GM12878 (cell line): ENCODE results near the gene SURF6. TPM values are rescaled to one million over a fixed set of nuclear protein-coding genes. Genes with fewer than 3 reads are reported as not detected.

Experiments
- ATAC-seq: fragments of 200-7000 bp; cut with Tn5 transposase; 3 replicates; pipeline ENCODE4 v1.9.1; 2020; ENCODE audit warnings: mild to moderate bottlenecking, moderate library complexity
- BruUV-seq: library from RNA; stranded (reverse); fragments of 400-500 nt; replicated peaks from 2 replicates; lab custom pipeline; 2021; lab: Mats Ljungman, UMichigan
- CTCF ChIA-PET: fragments of 300-600 bp; sonication (Branson Sonifier 250); formaldehyde crosslinking; extraction: SDS; loops from one replicate; lab custom pipeline; 2021; ENCODE audit warnings: inconsistent platforms; lab: Yijun Ruan, JAX
- POLR2A ChIA-PET: fragments of 350-600 bp; formaldehyde crosslinking; extraction: SDS; loops from one replicate; lab custom pipeline; 2021; ENCODE audit warnings: inconsistent platforms; lab: Charles Lee
- RAD21 ChIA-PET: fragments of 300-600 bp; sonication (Branson Sonifier 250); formaldehyde crosslinking; loops from one replicate; lab custom pipeline; 2023; ENCODE audit warnings: antibody characterized with exemption; ENCODE audit not compliant: unreplicated experiment; lab: Charles Lee
- SMC1A ChIA-PET: fragments of 300-600 bp; sonication (Branson Sonifier 250); formaldehyde crosslinking; loops from one replicate; lab custom pipeline; 2023; ENCODE audit not compliant: unreplicated experiment, uncharacterized antibody; lab: Charles Lee
- DNase-seq: peaks from one replicate; pipeline ENCODE4 v3.0.0-alpha.2; 2011; ENCODE audit warnings: low read depth, low spot score
- FAIRE-seq: peaks from 3 replicates; lab custom pipeline; 2011; peaks lifted over from hg19 to GRCh38; lab: Jason Lieb, UNC
- H2AFZ ChIP-seq: 2 replicates; pipeline ENCODE4 v1.6.0; 2011; ENCODE audit warnings: low read depth, low read length, control low read depth; ENCODE audit not compliant: control insufficient read depth
- H3K27ac ChIP-seq: 2 replicates; pipeline ENCODE4 v1.5.1; 2011; ENCODE audit warnings: control low read depth; ENCODE audit not compliant: control insufficient read depth, insufficient read depth
- H3K27me3 ChIP-seq, 2 experiments: replicated peaks in 1 of 2; 2 replicates each; pipeline versions ENCODE4 v1.6.0 to v1.6.1; 2011; ENCODE audit warnings: low read length in 1 of 2; ENCODE audit not compliant: control insufficient read depth in 2 of 2, insufficient read depth in 2 of 2
- H3K36me3 ChIP-seq, 2 experiments: 2 replicates each; pipeline ENCODE4 v1.5.1; 2011; ENCODE audit warnings: low read length in 1 of 2; ENCODE audit not compliant: control insufficient read depth in 2 of 2, insufficient read depth in 2 of 2
- H3K4me1 ChIP-seq: 2 replicates; pipeline ENCODE4 v1.6.1; 2011; ENCODE audit warnings: mild to moderate bottlenecking, low read length, moderate library complexity, mixed read lengths; ENCODE audit not compliant: control insufficient read depth, insufficient read depth
- H3K4me2 ChIP-seq: 2 replicates; pipeline ENCODE4 v1.6.0; 2011; ENCODE audit warnings: control low read depth; ENCODE audit not compliant: control insufficient read depth, insufficient read depth
- H3K4me3 ChIP-seq: fragments of 200-600 bp; sonication (generic); 2 replicates; pipeline ENCODE4 v1.5.1; 2016
- H3K79me2 ChIP-seq: 2 replicates; pipeline ENCODE4 v1.6.0; 2011; ENCODE audit warnings: low read length; ENCODE audit not compliant: control insufficient read depth, insufficient read depth
- H3K9ac ChIP-seq: 2 replicates; pipeline ENCODE4 v1.8.0; 2011; ENCODE audit warnings: low read length, control low read depth, mixed read lengths; ENCODE audit not compliant: control insufficient read depth, insufficient read depth
- H3K9me3 ChIP-seq: replicated peaks from 3 replicates; pipeline ENCODE4 v1.5.1; 2011; ENCODE audit warnings: mild to moderate bottlenecking, low read length; ENCODE audit not compliant: control insufficient read depth, insufficient read depth
- H4K20me1 ChIP-seq: 2 replicates; pipeline ENCODE4 v1.6.0; 2011; ENCODE audit not compliant: control insufficient read depth, insufficient read depth
- BCL3 ChIP-seq: IDR thresholded peaks from 2 replicates; pipeline ENCODE4 v1.6.1; 2011; ENCODE audit warnings: borderline replicate concordance, low read depth, mild to moderate bottlenecking, moderate library complexity, low read length; ENCODE audit not compliant: insufficient read depth, poor library complexity, severe bottlenecking
- CUX1 ChIP-seq: IDR thresholded peaks from 2 replicates; pipeline ENCODE4 v1.6.1; 2012; ENCODE audit warnings: improper control_type of control experiment, low read depth, low read length; ENCODE audit not compliant: insufficient replicate concordance
- KLF5 ChIP-seq: fragments of 450-650 bp; IDR thresholded peaks from 2 replicates; pipeline ENCODE4 v1.6.1; 2014; ENCODE audit warnings: mild to moderate bottlenecking; ENCODE audit not compliant: partially characterized antibody
- MXI1 ChIP-seq: fragments of 150-350 bp; IDR thresholded peaks from 2 replicates; pipeline ENCODE4 v1.6.1; 2011; ENCODE audit warnings: low read depth, mild to moderate bottlenecking, inconsistent platforms, low read length, improper control_type of control experiment
- NFXL1 ChIP-seq: fragments of 450-650 bp; IDR thresholded peaks from 2 replicates; pipeline ENCODE4 v1.6.1; 2017; ENCODE audit warnings: antibody characterized with exemption, mild to moderate bottlenecking, borderline replicate concordance
- PBX3 ChIP-seq: IDR thresholded peaks from 2 replicates; pipeline ENCODE4 v1.6.1; 2011; ENCODE audit warnings: mild to moderate bottlenecking, low read depth, low read length, moderate library complexity; ENCODE audit not compliant: insufficient replicate concordance
- PML ChIP-seq: IDR thresholded peaks from 2 replicates; pipeline ENCODE4 v1.6.1; 2012; ENCODE audit warnings: low read length, inconsistent platforms
- RAD51 ChIP-seq: fragments of 450-650 bp; IDR thresholded peaks from 2 replicates; pipeline ENCODE4 v1.6.1; 2016; ENCODE audit warnings: moderate library complexity, mild to moderate bottlenecking, inconsistent platforms
- RELA ChIP-seq: fragments of 450-650 bp; IDR thresholded peaks from 2 replicates; pipeline ENCODE4 v1.8.0; 2014; ENCODE audit warnings: borderline replicate concordance; ENCODE audit not compliant: partially characterized antibody
- TBL1XR1 ChIP-seq: IDR thresholded peaks from 2 replicates; pipeline ENCODE4 v1.6.1; 2012; ENCODE audit warnings: low read depth, low read length, improper control_type of control experiment
- YY1 ChIP-seq: IDR thresholded peaks from 2 replicates; pipeline ENCODE4 v1.6.1; 2011; ENCODE audit warnings: low read depth, mild to moderate bottlenecking, low read length
- ZNF622 ChIP-seq: fragments of 450-650 bp; IDR thresholded peaks from 2 replicates; pipeline ENCODE4 v1.6.1; 2017; ENCODE audit warnings: mild to moderate bottlenecking, inconsistent platforms
- ZSCAN29 ChIP-seq: fragments of 450-650 bp; IDR thresholded peaks from 2 replicates; pipeline ENCODE4 v1.6.1; 2017; ENCODE audit warnings: mild to moderate bottlenecking, moderate library complexity
- WGBS: methylation state at CpG from one replicate; pipeline ENCODE4 v1.1.6; 2016; ENCODE audit warnings: low lambda C conversion rate; ENCODE audit not compliant: insufficient replicate concordance, insufficient coverage; ENCODE audit errors: missing lambda C conversion rate; 5-methylcytosine and 5-hydroxymethylcytosine counted together
- in situ Hi-C: fragments of 300-500 bp; cut with MboI; formaldehyde crosslinking; loops from 9 replicates; pipeline ENCODE4 v1.14.3; 2018; ENCODE audit warnings: mixed read lengths
- intact Hi-C: fragments of 100-400 bp; cut with micrococcal nuclease; formaldehyde crosslinking; loops from one replicate; pipeline ENCODE4 v1.14.2; 2022; ENCODE audit not compliant: unreplicated experiment
- polyA plus RNA-seq, 11 experiments: library from polyadenylated mRNA; depleted of rRNA in 4 of 11; unstranded in 6 of 11; stranded (reverse) in 5 of 11; fragments of >200 nt; fragmentation: Nextera tagmentation in 4 of 11; fragmentation: Illumina TruSeq in 1 of 11; extraction: Ambion mirVana in 4 of 11; extraction: Trizol in 1 of 11; gene quantifications; 1 replicate in 1 of 11; 2 replicates in 10 of 11; pipeline versions ENCODE4 v1.2.1 to v1.2.3, GENCODE V29; 2011 to 2016; ENCODE audit warnings: inconsistent platforms in 2 of 11, missing spikeins in 2 of 11, low read depth in 1 of 11
- total RNA-seq, 4 experiments: library from RNA; depleted of rRNA in 3 of 4; stranded (reverse); fragments of >200 nt in 3 of 4; fragmentation: Illumina TruSeq in 1 of 4; extraction: Trizol in 1 of 4; gene quantifications; 2 replicates each; pipeline versions ENCODE4 v1.2.1 to v1.2.3, GENCODE V29; 2013 to 2021

The SURF6 gene
- total and polyA plus RNA-seq, 10 of the 15 experiments (the other 5 are each of a cell fraction or from before 2014, with no cell fraction given): 2.2 to 27.2 (median 15.1) TPM

GRCh38 chr9:133347515-133347984 lies 11.6 kb upstream of the SURF6 start (continued):
- TF ChIP-seq MXI1 (peak; percentile 65; the same call in 1 of the 2 replicates), PML (no peak), YY1 (0 out of 2 replicates have a peak, but pooled peaks have one; percentile 14)

GRCh38 chr9:133346021-133346785 lies 10.2 kb upstream of the SURF6 start:
- ChIA-PET RAD21 (no interaction called here), CTCF (interaction anchor here (0.8 to 0.9 kb wide), 2 partner anchors 9 to 12 kb away, joined by 3 read pairs; no protein-coding TSS in a partner anchor), SMC1A (no interaction called here), POLR2A (interaction anchor here (1.1 kb wide), 1 partner anchor 10 kb away, joined by 3 read pairs; the partner anchor contains the start of genes SURF1 and SURF2)
- FAIRE-seq: no peak
- in situ Hi-C loops: no loop called here
- Histone ChIP-seq H2AFZ (no peak overlapping the region), H3K79me2 (peaks cover 47% of the 10 kb centered on the region), H3K36me3 (peaks cover 28 to 31% of the 10 kb centered on the region in 2 experiments), H3K4me2 (peak overlapping the region; percentile 82), H3K4me3 (peak overlapping the region; percentile 99), H4K20me1 (no peaks in the 10 kb centered on the region), H3K4me1 (peaks cover 17% of the 10 kb centered on the region), H3K9me3 (no peaks in the 10 kb centered on the region), H3K9ac (peak overlapping the region; percentile 90), H3K27me3 (no peaks in the 10 kb centered on the region), H3K27ac (no peak overlapping the region)
- WGBS: 48% methylated on average over 15 of the region's 15 CpGs
- BruUV-seq: TSS peak; percentile 55
- DNase-seq: no peak
- TF ChIP-seq TBL1XR1 (no peak), KLF5 (no peak), ZNF622 (no peak), BCL3 (no peak), RAD51 (no peak), CUX1 (no peak), RELA (no peak), ZSCAN29 (no peak), NFXL1 (no peak), PBX3 (no peak)
- intact Hi-C loops: loop anchor here (5.0 kb wide), 1 partner anchor 131 kb away; the partner anchor contains the start of gene SLC2A6
- no peak for ATAC-seq
